HEK293 (cell line): Measurements from ENCODE around the gene RELB.

Experiments
- GFI1B ChIP-seq: fragments of 450-650 bp; formaldehyde crosslinking; IDR thresholded peaks from 2 replicates; pipeline ENCODE4 v1.5.1; 2016; ENCODE audit warnings: missing biosample characterization, missing genetic modification characterization
- GLIS1 ChIP-seq: fragments of 450-650 bp; formaldehyde crosslinking; IDR thresholded peaks from 2 replicates; pipeline ENCODE4 v1.5.1; 2016; ENCODE audit warnings: missing biosample characterization, missing genetic modification characterization
- HOXA7 ChIP-seq: sonication (generic); formaldehyde crosslinking; IDR thresholded peaks from 2 replicates; pipeline ENCODE4 v1.8.1; 2022; ENCODE audit warnings: missing genetic modification reagents, borderline replicate concordance
- KLF16 ChIP-seq: fragments of 450-650 bp; formaldehyde crosslinking; IDR thresholded peaks from 2 replicates; pipeline ENCODE4 v1.5.1; 2017; ENCODE audit warnings: missing biosample characterization, missing genetic modification characterization
- KLF7 ChIP-seq: fragments of 450-650 bp; formaldehyde crosslinking; IDR thresholded peaks from 2 replicates; pipeline ENCODE4 v1.5.1; 2016; ENCODE audit warnings: missing biosample characterization, missing genetic modification characterization, borderline replicate concordance
- KLF8 ChIP-seq: fragments of 450-650 bp; formaldehyde crosslinking; IDR thresholded peaks from 2 replicates; pipeline ENCODE4 v1.5.1; 2016; ENCODE audit warnings: missing biosample characterization, missing genetic modification characterization
- MYNN ChIP-seq: fragments of 450-650 bp; formaldehyde crosslinking; IDR thresholded peaks from 2 replicates; pipeline ENCODE4 v1.5.1; 2016; ENCODE audit warnings: missing biosample characterization, missing genetic modification characterization, borderline replicate concordance
- OVOL3 ChIP-seq: fragments of 450-650 bp; formaldehyde crosslinking; IDR thresholded peaks from 2 replicates; pipeline ENCODE4 v1.5.1; 2016; ENCODE audit warnings: missing biosample characterization, missing genetic modification characterization
- PATZ1 ChIP-seq: fragments of 450-650 bp; formaldehyde crosslinking; IDR thresholded peaks from 2 replicates; pipeline ENCODE4 v1.5.1; 2016; ENCODE audit warnings: missing biosample characterization, missing genetic modification characterization
- PRDM2 ChIP-seq: fragments of 450-650 bp; formaldehyde crosslinking; IDR thresholded peaks from 2 replicates; pipeline ENCODE4 v1.5.1; 2016; ENCODE audit warnings: missing biosample characterization, missing genetic modification characterization, borderline replicate concordance
- SCRT2 ChIP-seq: fragments of 450-650 bp; formaldehyde crosslinking; IDR thresholded peaks from 2 replicates; pipeline ENCODE4 v1.5.1; 2016; ENCODE audit warnings: missing biosample characterization, missing genetic modification characterization
- TRIM28 ChIP-seq: IDR thresholded peaks from 2 replicates; pipeline ENCODE4 v1.6.1; 2011; ENCODE audit warnings: low read length, control low read depth, borderline replicate concordance
- ZBTB11 ChIP-seq: fragments of 450-650 bp; formaldehyde crosslinking; conservative IDR thresholded peaks from 2 replicates; pipeline ENCODE4 v1.5.1; 2016; ENCODE audit warnings: low read depth, missing biosample characterization, missing genetic modification characterization
- ZFHX2 ChIP-seq: fragments of 450-650 bp; formaldehyde crosslinking; conservative IDR thresholded peaks from 2 replicates; pipeline ENCODE4 v1.5.1; 2016; ENCODE audit warnings: missing biosample characterization, missing genetic modification characterization
- ZFP69B ChIP-seq: fragments of 450-650 bp; formaldehyde crosslinking; IDR thresholded peaks from 2 replicates; pipeline ENCODE4 v1.5.1; 2016; ENCODE audit warnings: missing biosample characterization, missing genetic modification characterization
- ZNF214 ChIP-seq: fragments of 450-650 bp; formaldehyde crosslinking; IDR thresholded peaks from 2 replicates; pipeline ENCODE4 v1.5.1; 2017; ENCODE audit warnings: missing biosample characterization, mild to moderate bottlenecking, missing genetic modification characterization, borderline replicate concordance
- ZNF239 ChIP-seq: fragments of 450-650 bp; formaldehyde crosslinking; IDR thresholded peaks from 2 replicates; pipeline ENCODE4 v1.5.1; 2016; ENCODE audit warnings: missing biosample characterization, missing genetic modification characterization
- ZNF26 ChIP-seq: fragments of 450-650 bp; formaldehyde crosslinking; IDR thresholded peaks from 2 replicates; pipeline ENCODE4 v1.5.1; 2016; ENCODE audit warnings: missing biosample characterization, missing genetic modification characterization
- ZNF302 ChIP-seq: fragments of 450-650 bp; formaldehyde crosslinking; IDR thresholded peaks from 2 replicates; pipeline ENCODE4 v1.5.1; 2016; ENCODE audit warnings: missing biosample characterization, missing genetic modification characterization, low read depth
- ZNF350 ChIP-seq: fragments of 450-650 bp; formaldehyde crosslinking; IDR thresholded peaks from 2 replicates; pipeline ENCODE4 v1.5.0; 2017; ENCODE audit warnings: missing biosample characterization, mild to moderate bottlenecking, missing genetic modification characterization
- ZNF501 ChIP-seq: fragments of 450-650 bp; formaldehyde crosslinking; IDR thresholded peaks from 2 replicates; pipeline ENCODE4 v1.5.1; 2016; ENCODE audit warnings: missing biosample characterization, missing genetic modification characterization
- ZNF521 ChIP-seq: fragments of 450-650 bp; formaldehyde crosslinking; IDR thresholded peaks from 2 replicates; pipeline ENCODE4 v1.5.1; 2017; ENCODE audit warnings: missing biosample characterization, mild to moderate bottlenecking, missing genetic modification characterization
- ZNF555 ChIP-seq: fragments of 450-650 bp; formaldehyde crosslinking; conservative IDR thresholded peaks from 2 replicates; pipeline ENCODE4 v1.5.1; 2017; ENCODE audit warnings: missing biosample characterization, mild to moderate bottlenecking, missing genetic modification characterization, inconsistent platforms
- ZNF600 ChIP-seq: fragments of 450-650 bp; formaldehyde crosslinking; IDR thresholded peaks from 2 replicates; pipeline ENCODE4 v1.5.1; 2016; ENCODE audit warnings: missing biosample characterization, missing genetic modification characterization
- ZNF610 ChIP-seq: fragments of 450-650 bp; formaldehyde crosslinking; IDR thresholded peaks from 2 replicates; pipeline ENCODE4 v1.5.1; 2016; ENCODE audit warnings: missing biosample characterization, missing genetic modification characterization, borderline replicate concordance
- ZNF701 ChIP-seq: fragments of 450-650 bp; formaldehyde crosslinking; IDR thresholded peaks from 2 replicates; pipeline ENCODE4 v1.5.1; 2016; ENCODE audit warnings: missing biosample characterization, missing genetic modification characterization
- ZNF747 ChIP-seq: fragments of 450-650 bp; formaldehyde crosslinking; IDR thresholded peaks from 2 replicates; pipeline ENCODE4 v1.5.1; 2016; ENCODE audit warnings: missing biosample characterization, missing genetic modification characterization
- ZXDB ChIP-seq: fragments of 450-650 bp; formaldehyde crosslinking; IDR thresholded peaks from 2 replicates; pipeline ENCODE4 v1.5.1; 2016; ENCODE audit warnings: missing biosample characterization, missing genetic modification characterization

Gene RELB

GRCh38 chr19:45059258-45059965 is 58.1 kb downstream of the RELB start (continued):
- TF ChIP-seq ZBTB11 = no peak
- no peak for TF ChIP-seq ZNF26 (tag by site-specific recombination)
- no peak for TF ChIP-seq ZNF521 (tag by site-specific recombination)
- no peak for TF ChIP-seq ZNF747 (tag by site-specific recombination)
- TF ChIP-seq PRDM2 (tag by site-specific recombination) = no peak
- no peak for TF ChIP-seq ZNF214
- TF ChIP-seq GFI1B (tag by site-specific recombination) = no peak
- no peak for TF ChIP-seq TRIM28
- no peak for TF ChIP-seq ZFHX2 (tag by site-specific recombination)
- no peak for TF ChIP-seq ZNF555 (tag by site-specific recombination)
- TF ChIP-seq ZNF302 (tag by site-specific recombination) = no peak
- TF ChIP-seq ZNF600 = no peak
- TF ChIP-seq ZFP69B (tag by site-specific recombination) = peak; percentile 94
- no peak for TF ChIP-seq ZNF501 (tag by site-specific recombination)
- no peak for TF ChIP-seq ZNF610 (tag by site-specific recombination)
- no peak for TF ChIP-seq ZNF350
- no peak for TF ChIP-seq ZNF701 (tag by site-specific recombination)
- no peak for TF ChIP-seq OVOL3 (tag by site-specific recombination)
- TF ChIP-seq KLF16 (tag by site-specific recombination) = peak; percentile 43; the same call in 1 of the 2 replicates
- no peak for TF ChIP-seq ZNF239 (tag by site-specific recombination)
- peak; percentile 80 for TF ChIP-seq GLIS1 (tag by site-specific recombination)
- 0 out of 2 replicates have a peak, but pooled peaks have one; percentile 7 for TF ChIP-seq PATZ1
- no peak for TF ChIP-seq HOXA7 (CRISPR knock-in tag)
- TF ChIP-seq ZXDB = 0 out of 2 replicates have a peak, but pooled peaks have one; percentile 16
- no peak for TF ChIP-seq SCRT2
- TF ChIP-seq KLF7 (tag by site-specific recombination) = no peak
- TF ChIP-seq MYNN (tag by site-specific recombination) = no peak
- TF ChIP-seq KLF8 (tag by site-specific recombination) = peak; percentile 19; the same call in 1 of the 2 replicates
